GM12865 (cell line): ENCODE results near the gene SEH1L.
A peak's percentile ranks its signal among the peaks of the same experiment; 100 is the strongest.
"Not testable (repeated sequence)": the region's sequence is repeated elsewhere in the genome, so short reads cannot be mapped to it uniquely, and the experiment has no call there.

Experiments
- DNase-seq: peaks from one replicate; pipeline ENCODE4 v3.0.0; 2010; ENCODE audit warnings: low read depth
- H3K4me3 ChIP-seq: 2 replicates; pipeline ENCODE4 v1.5.1; 2011; ENCODE audit warnings: mild to moderate bottlenecking, low read depth, low read length, control low read depth
- CTCF ChIP-seq: IDR thresholded peaks from 2 replicates; pipeline ENCODE4 v1.5.1; 2011; ENCODE audit warnings: low read length, control low read depth, low read depth, inconsistent platforms; ENCODE audit not compliant: insufficient read depth; ENCODE audit errors: missing control alignments

SEH1L gene

DNA sequence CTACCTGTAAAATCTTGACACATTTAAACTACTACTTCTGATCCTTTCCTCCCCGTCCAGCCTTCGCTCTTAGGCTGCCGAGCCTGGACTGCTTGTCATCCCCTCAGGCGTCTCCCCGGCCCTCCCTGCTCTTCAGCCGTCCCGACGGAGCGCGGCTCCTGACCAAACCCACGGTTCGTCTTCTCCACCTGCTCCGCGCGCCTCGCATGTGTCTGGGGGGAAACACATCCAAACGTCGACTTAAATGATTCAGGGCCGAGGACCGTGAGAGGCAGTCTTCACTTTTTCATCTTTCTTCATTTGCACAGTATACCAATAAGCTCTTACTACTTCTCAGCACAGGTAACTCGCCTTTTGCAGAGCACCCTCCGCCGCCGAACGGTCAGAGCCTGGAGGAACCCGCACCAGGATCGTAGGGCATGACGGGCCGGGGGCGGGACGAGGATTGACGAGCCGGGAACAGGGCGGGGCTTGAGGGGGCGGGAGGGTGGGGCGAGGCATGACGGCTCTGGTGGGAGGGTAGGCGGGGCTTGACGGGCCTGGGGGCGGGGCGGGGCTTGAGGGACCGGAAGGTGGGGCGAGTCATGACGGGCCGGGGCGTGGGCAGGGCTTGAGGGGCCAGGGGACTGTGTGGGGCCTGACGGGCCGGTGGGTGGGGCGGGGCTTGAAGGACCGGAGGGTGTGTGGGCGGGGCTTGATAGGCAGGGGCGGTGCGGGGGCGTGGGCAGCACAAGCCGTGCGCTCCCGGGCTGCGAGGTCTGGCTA is at the start of gene SEH1L:
Gene SEH1L, plus strand, starts transcription at position 727 of the 765 bp plus-strand sequence. CDS start 111 bp downstream, outside the sequence.
- DNase-seq, result peak; percentile 100
- H3K4me3 ChIP-seq, result peak within 1 kb of the TSS; percentile 94
- no peak for TF ChIP-seq CTCF

DNA sequence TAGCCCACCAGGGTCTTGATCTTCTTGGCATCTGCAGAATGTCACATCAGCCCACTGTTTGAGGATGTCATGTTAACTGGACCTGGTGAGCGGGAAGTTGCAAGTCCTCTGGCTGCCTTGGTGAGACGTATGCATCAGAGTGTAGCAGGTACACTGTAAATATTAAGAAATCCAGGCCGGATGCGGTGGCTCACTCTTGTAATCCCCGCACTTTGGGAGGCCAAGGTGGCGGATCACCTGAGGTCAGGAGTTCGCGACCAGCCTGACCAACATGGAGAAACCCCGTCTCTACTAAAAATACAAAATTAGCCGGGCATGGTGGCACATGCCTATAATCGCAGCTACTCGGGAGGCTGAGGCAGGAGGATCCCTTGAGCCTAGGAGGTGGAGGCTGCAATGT is 46.6 kb upstream of the SEH1L start:
- H3K4me3 ChIP-seq, DNase-seq: not testable (repeated sequence)

- no peak for DNase-seq
- H3K4me3 ChIP-seq, result no peak overlapping the region
- TF ChIP-seq CTCF, result no peak
Observed at GRCh38 chr18:12904012-12904516, 43.7 kb upstream of the SEH1L start.

GRCh38 chr18:12906119-12906518 is 41.7 kb upstream of the SEH1L start:
- DNase-seq, result no peak
- no peak overlapping the region for H3K4me3 ChIP-seq
- TF ChIP-seq CTCF, result no peak

DNA sequence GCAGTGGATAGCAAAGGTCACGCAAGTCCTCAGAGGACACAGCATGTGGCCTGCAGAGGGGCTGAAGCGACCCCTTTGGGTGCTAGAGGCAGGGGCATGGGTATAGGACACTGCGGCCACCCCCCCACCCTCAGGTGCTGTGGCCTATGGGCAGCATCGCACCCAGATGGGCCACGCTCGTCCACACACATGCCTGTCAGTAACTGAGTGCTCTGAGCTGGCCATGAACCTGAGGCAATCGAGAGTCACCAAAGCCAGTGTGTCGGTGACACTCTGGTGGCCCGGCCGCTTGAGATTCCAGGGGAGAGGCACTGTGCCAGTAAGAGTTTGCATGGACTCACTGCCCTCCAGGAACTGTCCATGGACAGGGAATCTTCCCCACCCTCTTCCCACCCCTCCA is 41.0 kb upstream of the SEH1L start:
- TF ChIP-seq CTCF, result no peak
- no peak for DNase-seq
- H3K4me3 ChIP-seq, result no peak overlapping the region

GRCh38 chr18:12907258-12907925 is 40.4 kb upstream of the SEH1L start:
- no peak for TF ChIP-seq CTCF
- no peak overlapping the region for H3K4me3 ChIP-seq
- no peak for DNase-seq

DNA sequence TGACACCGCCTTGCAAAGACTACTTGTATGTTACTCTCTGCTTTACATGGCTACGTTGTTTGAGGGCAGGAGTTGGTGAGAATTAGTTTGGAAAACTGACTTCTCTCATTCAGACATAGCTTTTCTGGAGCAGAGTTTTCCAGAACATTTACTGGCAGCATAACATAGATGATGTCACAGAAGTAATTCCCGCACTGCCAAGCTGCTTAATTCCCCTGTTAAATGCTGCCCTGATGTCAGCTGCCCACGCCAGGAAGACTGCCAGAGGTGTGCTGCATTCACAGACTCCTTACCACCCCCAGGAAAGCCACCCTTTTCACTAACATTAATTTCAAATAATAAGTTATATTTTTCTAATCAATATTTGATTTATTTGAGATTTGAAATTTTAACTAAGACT is 39.1 kb upstream of the SEH1L start:
- TF ChIP-seq CTCF, result no peak
- H3K4me3 ChIP-seq, result no peak overlapping the region
- no peak for DNase-seq
